ENCODE measurements around the gene TCEAL4. TPM values are rescaled to one million over a fixed set of nuclear protein-coding genes. Genes with fewer than 3 reads are reported as not detected.

The TCEAL4 gene
- total and polyA plus RNA-seq, 4 donors: 6.3 to 50.5 (median 36.7) TPM

DNA sequence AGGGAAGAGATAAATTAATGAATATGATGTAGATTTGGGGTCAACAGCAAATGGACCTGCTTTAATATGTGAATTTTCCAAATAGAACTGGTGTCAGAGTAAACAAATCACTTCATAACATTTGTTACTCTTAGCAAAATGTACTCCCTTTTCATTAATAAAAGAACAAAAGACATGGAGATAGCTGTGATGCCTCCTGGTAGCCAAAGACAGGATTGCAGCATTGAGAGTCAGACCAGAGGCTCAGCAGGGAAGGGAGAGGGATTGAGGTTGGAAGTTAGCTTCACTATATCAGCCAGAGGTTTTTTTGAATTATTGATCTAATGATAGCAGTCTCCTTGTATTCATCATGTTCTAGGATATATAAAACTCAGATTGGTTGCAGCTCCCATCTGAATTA, 48.6 kb upstream of the TCEAL4 start (continued):
- TF ChIP-seq, protein P1, sequence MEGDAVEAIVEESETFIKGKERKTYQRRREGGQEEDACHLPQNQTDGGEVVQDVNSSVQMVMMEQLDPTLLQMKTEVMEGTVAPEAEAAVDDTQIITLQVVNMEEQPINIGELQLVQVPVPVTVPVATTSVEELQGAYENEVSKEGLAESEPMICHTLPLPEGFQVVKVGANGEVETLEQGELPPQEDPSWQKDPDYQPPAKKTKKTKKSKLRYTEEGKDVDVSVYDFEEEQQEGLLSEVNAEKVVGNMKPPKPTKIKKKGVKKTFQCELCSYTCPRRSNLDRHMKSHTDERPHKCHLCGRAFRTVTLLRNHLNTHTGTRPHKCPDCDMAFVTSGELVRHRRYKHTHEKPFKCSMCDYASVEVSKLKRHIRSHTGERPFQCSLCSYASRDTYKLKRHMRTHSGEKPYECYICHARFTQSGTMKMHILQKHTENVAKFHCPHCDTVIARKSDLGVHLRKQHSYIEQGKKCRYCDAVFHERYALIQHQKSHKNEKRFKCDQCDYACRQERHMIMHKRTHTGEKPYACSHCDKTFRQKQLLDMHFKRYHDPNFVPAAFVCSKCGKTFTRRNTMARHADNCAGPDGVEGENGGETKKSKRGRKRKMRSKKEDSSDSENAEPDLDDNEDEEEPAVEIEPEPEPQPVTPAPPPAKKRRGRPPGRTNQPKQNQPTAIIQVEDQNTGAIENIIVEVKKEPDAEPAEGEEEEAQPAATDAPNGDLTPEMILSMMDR (IDR thresholded peaks at IDR 0.05; ENCODE audit: low read depth, low read length, missing input control): no peak
- TF ChIP-seq EGR1 (IDR thresholded peaks at IDR 0.05; ENCODE audit: low read depth in 2 of 2) (no peak), NR2F2 (IDR thresholded peaks at IDR 0.05) (no peak)

DNA sequence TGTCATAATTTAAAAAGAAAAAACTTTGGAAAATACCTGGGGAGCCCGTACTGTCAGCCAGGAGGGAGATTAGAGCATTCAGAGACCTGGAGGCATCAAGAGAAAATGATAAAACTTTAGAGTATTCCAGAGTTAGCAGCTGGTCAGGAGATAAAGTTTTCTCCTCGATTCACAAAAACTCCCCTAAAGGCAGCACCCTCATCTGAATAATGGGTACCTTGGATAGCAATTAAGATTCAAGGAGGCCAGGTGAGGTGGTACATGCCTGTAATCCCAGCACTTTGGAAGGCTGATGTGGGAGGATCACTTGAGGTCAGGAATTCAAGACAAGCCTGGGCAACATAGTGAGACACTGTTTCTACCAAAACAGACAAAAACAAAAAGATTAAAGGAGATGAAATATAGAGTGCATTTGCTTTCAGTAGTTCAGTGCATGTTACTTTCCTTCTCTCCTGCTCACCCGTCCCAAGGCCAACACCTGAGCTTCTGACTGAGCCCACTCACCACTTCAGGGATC, 47.4 kb upstream of the TCEAL4 start:
- Histone ChIP-seq H3K9me3 (ENCODE audit: control insufficient read depth in 4 of 4, low read length in 3 of 4) (no peaks in the 10 kb centered on the region), H3K4me1 (ENCODE audit: control insufficient read depth in 4 of 4, insufficient read depth in 4 of 4, low read length in 3 of 4) (peaks cover 0 to 5% (median 2%) of the 10 kb centered on the region in 4 donors), H3K27ac (ENCODE audit: low read depth in 1 of 2, low read length in 2 of 2) (no peak overlapping the region), H3K27me3 (ENCODE audit: control insufficient read depth in 4 of 4, insufficient read depth in 4 of 4, low read length in 3 of 4) (no peaks in the 10 kb centered on the region), H3K36me3 (ENCODE audit: control insufficient read depth in 4 of 4, insufficient read depth in 3 of 4, low read depth in 1 of 4, low read length in 3 of 4) (no peaks in the 10 kb centered on the region), H3K9ac (ENCODE audit: low read depth in 1 of 2, low read length in 2 of 2) (no peak overlapping the region), H3K4me3 (ENCODE audit: low read depth in 1 of 3, low read length in 3 of 3) (no peak overlapping the region)
- 91% methylated on average over 3 of the region's 3 CpGs for WGBS
- no peak for DNase-seq (ENCODE audit: low spot score)
- TF ChIP-seq NR2F2 (IDR thresholded peaks at IDR 0.05): no peak
- no peak for TF ChIP-seq REST (IDR thresholded peaks at IDR 0.05)
- TF ChIP-seq SP1 (IDR thresholded peaks at IDR 0.05): no peak
- TF ChIP-seq, protein P1 (IDR thresholded peaks at IDR 0.05; ENCODE audit: low read depth, low read length, missing input control): no peak
- TF ChIP-seq GABPA (IDR thresholded peaks at IDR 0.05 in 1 of 2, conservative IDR thresholded peaks at IDR 0.05 in 1 of 2): no peak
- no peak for TF ChIP-seq FOXA2 (IDR thresholded peaks at IDR 0.05)
- TF ChIP-seq EGR1 (IDR thresholded peaks at IDR 0.05; ENCODE audit: low read depth in 2 of 2): no peak
- no peak for TF ChIP-seq RAD21 (IDR thresholded peaks at IDR 0.05)
- TF ChIP-seq TAF1 (conservative IDR thresholded peaks at IDR 0.05): no peak
- no peak for TF ChIP-seq YY1 (IDR thresholded peaks at IDR 0.05)

DNA sequence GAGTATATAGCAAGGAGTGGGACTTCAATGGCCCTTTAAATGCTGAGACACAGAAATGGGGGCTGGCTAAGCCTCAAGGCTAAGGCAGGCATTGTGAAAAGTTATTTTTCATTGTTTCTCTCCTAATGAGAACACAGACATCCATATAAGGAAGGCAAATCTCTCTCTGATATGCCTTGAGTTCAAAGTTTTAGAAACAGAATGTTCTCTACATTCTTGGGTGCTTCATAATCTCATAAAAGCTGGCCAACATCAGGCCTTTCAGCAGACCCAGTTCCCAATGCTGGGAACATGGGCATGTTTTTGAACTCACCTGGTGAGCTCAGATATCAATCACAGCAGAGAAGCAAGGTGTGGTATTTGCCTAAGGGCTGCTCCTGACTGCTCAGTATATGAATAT, 46.6 kb upstream of the TCEAL4 start:
- TF ChIP-seq EGR1 (IDR thresholded peaks at IDR 0.05; ENCODE audit: low read depth in 2 of 2): no peak
- TF ChIP-seq NR2F2 (IDR thresholded peaks at IDR 0.05): peak; percentile 43
- DNase-seq (ENCODE audit: low spot score): no peak
- Histone ChIP-seq H3K9me3 (ENCODE audit: control insufficient read depth in 4 of 4, low read length in 3 of 4) (no peaks in the 10 kb centered on the region), H3K9ac (ENCODE audit: low read depth in 1 of 2, low read length in 2 of 2) (no peak overlapping the region), H3K27ac (ENCODE audit: low read depth in 1 of 2, low read length in 2 of 2) (no peak overlapping the region), H3K4me1 (ENCODE audit: control insufficient read depth in 4 of 4, insufficient read depth in 4 of 4, low read length in 3 of 4) (peaks cover 0 to 3% (median 1%) of the 10 kb centered on the region in 4 donors), H3K36me3 (ENCODE audit: control insufficient read depth in 4 of 4, insufficient read depth in 3 of 4, low read depth in 1 of 4, low read length in 3 of 4) (no peaks in the 10 kb centered on the region), H3K27me3 (ENCODE audit: control insufficient read depth in 4 of 4, insufficient read depth in 4 of 4, low read length in 3 of 4) (no peaks in the 10 kb centered on the region), H3K4me3 (ENCODE audit: low read depth in 1 of 3, low read length in 3 of 3) (no peak overlapping the region)

Data from liver (tissue), 9 donors.